ENCODE results near the gene ESPN.
"Not testable (repeated sequence)": the region's sequence is repeated elsewhere in the genome, so short reads cannot be mapped to it uniquely, and the experiment has no call there.

The ESPN gene

DNA sequence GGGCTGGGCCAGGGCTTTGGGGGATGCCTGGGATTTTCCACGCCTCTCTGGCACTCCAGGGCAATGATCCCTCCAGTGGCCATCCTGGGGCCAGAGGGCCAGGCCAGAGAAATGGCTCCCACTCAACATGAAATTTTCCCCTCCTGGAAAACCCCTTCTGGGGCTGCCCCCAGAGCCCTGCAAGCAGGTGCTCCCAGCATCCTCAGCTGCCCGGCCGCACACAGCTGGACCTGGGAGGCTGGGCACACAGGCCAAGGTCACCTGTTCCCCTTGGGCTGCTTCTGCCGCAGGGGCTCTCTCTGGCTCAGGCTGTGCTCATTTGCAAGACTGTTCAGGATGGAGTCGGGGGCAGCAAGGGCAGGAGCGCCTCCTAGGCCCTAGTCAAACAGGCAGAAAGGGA lies 3.9 kb downstream of the ESPN start:
- not testable (repeated sequence) for DNase-seq

DNA sequence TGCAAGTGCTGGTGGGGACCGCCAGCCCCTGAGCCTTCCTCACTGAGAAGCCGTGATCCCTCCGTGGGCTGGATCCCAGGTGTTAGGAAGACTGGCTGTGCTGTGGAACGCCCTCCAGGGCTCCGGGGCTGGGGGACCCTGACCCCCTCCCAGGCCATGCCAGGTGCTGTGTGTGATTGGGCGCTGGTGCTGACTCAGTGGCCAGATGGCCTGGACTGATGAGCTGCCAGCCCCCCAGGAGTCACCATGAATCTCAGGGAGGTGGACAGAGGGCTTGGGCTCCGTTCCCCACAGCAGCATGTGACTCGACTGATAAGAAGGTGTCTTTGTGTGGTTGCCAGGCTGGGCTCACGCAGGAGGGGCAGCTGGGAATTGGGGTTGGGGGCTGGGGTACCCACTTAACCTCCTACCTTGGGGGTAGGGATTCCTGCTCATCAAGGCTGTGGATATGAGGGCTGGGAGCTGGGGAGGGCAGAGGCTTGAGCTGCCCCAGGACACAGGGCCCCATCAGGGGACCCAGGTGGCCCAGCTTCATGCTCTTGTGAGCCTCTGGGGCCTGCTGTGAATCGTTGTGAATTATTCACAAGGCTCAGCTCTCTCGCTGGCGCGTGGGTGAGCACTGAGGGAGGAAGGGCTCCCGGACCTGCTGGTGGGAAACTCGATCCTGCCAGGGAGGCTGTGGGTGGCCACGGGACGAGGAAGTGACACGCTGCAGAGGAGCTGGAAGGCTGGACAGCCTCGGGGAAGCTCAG lies 5.3 kb downstream of the ESPN start:
- not testable (repeated sequence) for DNase-seq

- DNase-seq: not testable (repeated sequence)
Observed at GRCh38 chr1:6431645-6432579, 7.3 kb downstream of the ESPN start.

DNA sequence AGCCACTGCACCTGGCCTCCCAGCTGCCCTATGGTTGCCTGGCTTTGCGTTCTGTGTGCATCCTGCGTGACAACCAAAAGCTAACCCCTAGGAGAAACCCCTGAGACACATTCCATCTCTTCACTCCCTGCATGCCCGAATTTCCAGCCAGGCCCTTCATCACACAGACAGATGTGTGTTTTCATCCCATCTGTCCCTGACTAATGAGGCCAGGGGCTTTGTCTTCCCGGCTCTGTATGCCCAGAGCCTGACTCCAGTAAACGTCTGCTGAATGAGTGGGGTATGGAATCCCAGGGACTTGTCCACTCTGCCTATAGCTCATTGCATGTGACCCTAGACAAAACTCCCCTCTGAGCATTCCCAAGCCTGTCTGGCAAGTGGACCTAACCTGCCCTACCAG lies 9.6 kb downstream of the ESPN start:
- DNase-seq: no peak

GRCh38 chr1:6435129-6435528 lies 10.6 kb downstream of the ESPN start:
- DNase-seq: no peak

GRCh38 chr1:6435547-6435946 lies 11.0 kb downstream of the ESPN start:
- no peak for DNase-seq

DNA sequence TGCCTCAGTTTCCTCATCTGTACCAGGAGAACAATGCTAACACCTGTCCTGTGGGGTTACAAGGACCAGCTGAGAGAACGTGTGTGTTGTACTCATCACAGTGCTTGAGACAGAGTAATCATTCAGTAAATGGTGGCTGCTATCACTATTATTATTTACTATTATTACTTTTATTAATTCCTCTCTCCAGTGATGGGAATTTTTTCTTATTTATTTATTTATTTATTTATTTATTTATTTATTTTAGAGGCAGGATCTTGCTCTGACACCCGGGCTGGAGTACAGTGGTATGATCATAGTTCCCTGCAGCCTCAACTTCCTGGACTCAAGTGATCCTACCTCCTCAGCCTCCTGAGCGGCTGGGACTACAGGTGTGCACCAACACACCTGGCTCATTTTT lies 11.7 kb downstream of the ESPN start:
- DNase-seq: not testable (repeated sequence)

GRCh38 chr1:6437012-6437700 lies 12.6 kb downstream of the ESPN start:
- DNase-seq: not testable (repeated sequence)

- DNase-seq: peak; percentile 80
Observed at GRCh38 chr1:6438047-6438525, 13.5 kb downstream of the ESPN start.

DNA sequence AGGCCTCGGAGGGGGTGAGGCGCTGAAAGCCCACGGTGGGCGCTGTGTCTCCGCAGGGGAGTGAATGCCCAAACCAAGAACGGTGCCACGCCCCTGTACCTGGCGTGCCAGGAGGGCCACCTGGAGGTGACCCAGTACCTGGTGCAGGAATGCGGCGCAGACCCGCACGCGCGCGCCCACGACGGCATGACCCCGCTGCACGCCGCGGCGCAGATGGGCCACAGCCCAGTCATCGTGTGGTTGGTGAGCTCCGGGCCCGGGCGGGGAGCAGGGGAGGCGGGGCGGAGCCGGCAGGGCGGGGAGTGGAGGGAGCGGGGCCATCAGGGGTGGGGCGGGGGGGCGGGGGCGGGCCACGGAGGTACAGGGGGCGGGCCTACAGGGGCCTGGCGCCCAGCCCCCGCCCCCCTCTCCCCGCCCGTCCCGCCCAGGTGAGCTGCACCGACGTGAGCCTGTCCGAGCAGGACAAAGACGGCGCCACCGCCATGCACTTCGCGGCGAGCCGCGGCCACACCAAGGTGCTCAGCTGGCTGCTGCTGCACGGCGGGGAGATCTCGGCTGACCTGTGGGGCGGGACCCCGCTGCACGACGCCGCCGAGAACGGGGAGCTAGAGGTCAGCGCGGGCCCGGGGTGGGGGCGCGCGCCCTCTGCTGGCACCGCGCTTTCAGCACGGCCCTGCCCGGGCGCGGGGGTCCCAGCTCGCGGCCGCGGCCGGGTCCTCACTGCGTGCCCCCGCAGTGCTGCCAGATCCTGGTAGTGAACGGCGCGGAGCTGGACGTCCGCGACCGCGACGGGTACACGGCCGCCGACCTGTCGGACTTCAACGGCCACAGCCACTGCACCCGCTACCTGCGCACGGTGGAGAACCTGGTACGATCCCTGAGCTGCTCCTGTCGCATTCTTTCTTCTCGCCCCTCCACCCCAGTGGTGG lies 15.9 kb downstream of the ESPN start:
- peak; percentile 81 for DNase-seq

GRCh38 chr1:6441586-6441985 lies 17.0 kb downstream of the ESPN start:
- DNase-seq: no peak

GRCh38 chr1:6443339-6444115 lies 19.0 kb downstream of the ESPN start:
- no peak for DNase-seq

GRCh38 chr1:6444377-6444776 lies 19.8 kb downstream of the ESPN start:
- DNase-seq: no peak

GRCh38 chr1:6445062-6445763 lies 20.6 kb downstream of the ESPN start:
- peak; percentile 62 for DNase-seq

GRCh38 chr1:6445929-6446328 lies 21.4 kb downstream of the ESPN start:
- not testable (repeated sequence) for DNase-seq

GRCh38 chr1:6446665-6447015 lies 22.1 kb downstream of the ESPN start:
- no peak for DNase-seq

DNA sequence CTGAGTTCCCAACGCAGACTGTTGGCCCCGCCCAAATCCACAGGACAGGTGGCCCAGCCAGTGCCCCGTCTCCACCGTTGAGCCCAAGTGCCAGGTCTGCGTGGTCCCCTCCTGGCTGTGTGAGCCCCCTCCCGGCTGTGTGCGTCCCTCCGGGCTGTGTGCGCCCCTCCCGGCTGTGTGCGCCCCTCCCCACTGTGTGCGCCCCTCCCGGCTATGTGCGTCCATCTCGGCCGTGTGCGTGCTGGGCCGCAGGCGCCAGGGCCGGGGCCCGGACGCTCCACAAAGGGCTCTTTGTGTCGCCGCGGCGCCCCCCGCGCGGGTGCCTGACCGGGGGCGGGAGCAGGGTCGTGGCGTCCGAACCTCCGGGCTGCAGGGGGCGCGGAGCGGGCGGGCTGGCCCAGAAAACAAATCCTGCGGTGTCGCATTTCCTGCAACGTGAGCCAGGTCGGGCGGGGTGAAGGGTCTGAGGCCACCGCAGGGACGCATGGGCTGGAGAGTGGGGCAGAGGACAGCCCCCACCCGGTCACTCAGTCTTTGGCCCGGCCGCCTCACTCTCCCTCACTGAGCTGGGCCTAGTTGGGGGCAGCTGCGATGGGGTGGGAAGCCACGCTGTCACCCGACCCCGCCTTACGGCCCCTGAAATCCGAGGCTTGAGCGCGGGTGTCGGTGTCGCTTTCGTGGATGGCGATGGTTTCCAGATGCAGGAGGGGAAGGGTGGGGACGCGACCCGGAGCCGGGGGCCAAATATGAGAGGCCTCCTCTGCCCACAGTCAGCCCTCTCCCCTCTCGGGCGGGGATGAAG lies 22.6 kb downstream of the ESPN start:
- no peak for DNase-seq

- DNase-seq: no peak
Observed at GRCh38 chr1:6447818-6448748, 23.5 kb downstream of the ESPN start.

Data from activated CD4-positive, alpha-beta T cell treated with anti-CD3 and anti-CD28 coated beads for 48 hours (primary cell).